GM12892 (cell line): ENCODE data around the gene PLEKHA4.

Experiments used
- DNase-seq: peaks from one replicate; pipeline ENCODE4 v3.0.0; 2011; ENCODE audit not compliant: insufficient read length
- FAIRE-seq: peaks from 2 replicates; lab custom pipeline; 2011; peaks lifted over from hg19 to GRCh38; lab: Jason Lieb, UNC
- POLR2A ChIP-seq: IDR thresholded peaks from 2 replicates; pipeline ENCODE4 v1.6.1; 2011; ENCODE audit warnings: low read depth, low read length, control low read depth
- POLR2AphosphoS5 ChIP-seq: IDR thresholded peaks from 2 replicates; pipeline ENCODE4 v1.6.1; 2011; ENCODE audit warnings: low read depth, low read length, control low read depth
- TAF1 ChIP-seq: IDR thresholded peaks from 2 replicates; pipeline ENCODE4 v1.6.1; 2011; ENCODE audit warnings: low read depth, mild to moderate bottlenecking, control low read depth, low read length, borderline replicate concordance

The PLEKHA4 gene

DNA sequence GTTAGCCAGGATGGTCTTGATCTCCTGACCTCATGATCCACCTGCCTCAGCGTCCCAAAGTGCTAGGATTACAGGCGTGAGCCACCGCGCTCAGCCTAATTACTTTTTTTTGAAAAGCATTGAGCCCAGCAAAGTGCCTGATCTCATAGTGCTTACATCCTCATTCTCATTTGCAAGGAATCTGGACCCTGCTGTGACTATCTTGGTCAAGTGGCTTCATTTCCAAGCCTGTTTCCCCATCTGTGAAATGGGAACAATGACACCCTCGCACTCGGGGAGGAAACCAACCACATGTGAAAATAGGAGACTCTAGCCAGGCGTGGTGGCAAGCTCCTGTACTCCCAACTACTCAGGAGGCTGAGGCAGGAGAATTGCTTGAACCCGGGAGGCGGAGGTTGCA lies 1.6 kb upstream of the PLEKHA4 start:
- no peak for TF ChIP-seq TAF1
- no peak for TF ChIP-seq POLR2AphosphoS5
- TF ChIP-seq POLR2A: no peak
- DNase-seq (no peak), FAIRE-seq (no peak)

GRCh38 chr19:48867746-48868113 lies 687 bp downstream of the PLEKHA4 start:
- FAIRE-seq (no peak), DNase-seq (no peak)
- TF ChIP-seq POLR2AphosphoS5 (no peak), TAF1 (no peak), POLR2A (no peak)

GRCh38 chr19:48867123-48867745 lies 1.2 kb downstream of the PLEKHA4 start:
- TF ChIP-seq TAF1: no peak
- TF ChIP-seq POLR2A: no peak
- no peak for TF ChIP-seq POLR2AphosphoS5
- no peak for FAIRE-seq
- DNase-seq: no peak

DNA sequence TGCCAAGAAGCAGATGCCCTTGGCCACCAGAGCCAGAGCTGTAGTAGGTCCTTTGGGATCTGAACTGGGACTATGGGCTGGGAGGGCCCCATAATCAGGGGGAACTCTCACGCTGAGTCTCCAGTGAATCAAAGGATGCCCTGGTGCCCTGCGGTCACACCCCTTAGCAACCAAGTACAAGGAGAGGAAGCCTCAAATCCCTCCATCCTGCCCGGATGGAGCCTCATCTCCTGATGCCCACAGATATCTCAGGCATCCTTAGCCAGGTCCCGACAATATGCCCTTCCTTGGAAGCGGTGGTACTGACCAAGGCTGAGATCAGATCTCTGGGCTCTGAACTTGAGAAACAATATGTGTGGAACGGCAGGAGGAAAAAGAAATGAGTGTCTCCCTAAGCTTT lies 1.7 kb downstream of the PLEKHA4 start:
- FAIRE-seq (no peak), DNase-seq (no peak)
- TF ChIP-seq TAF1: no peak
- no peak for TF ChIP-seq POLR2A
- no peak for TF ChIP-seq POLR2AphosphoS5

- TF ChIP-seq TAF1 (no peak), POLR2AphosphoS5 (no peak), POLR2A (no peak)
- FAIRE-seq (no peak), DNase-seq (no peak)
Observed at GRCh38 chr19:48862827-48863226, 5.6 kb downstream of the PLEKHA4 start.

GRCh38 chr19:48861313-48861712 lies 7.1 kb downstream of the PLEKHA4 start:
- FAIRE-seq (no peak), DNase-seq (no peak)
- no peak for TF ChIP-seq POLR2AphosphoS5
- TF ChIP-seq TAF1: no peak
- TF ChIP-seq POLR2A: no peak

DNA sequence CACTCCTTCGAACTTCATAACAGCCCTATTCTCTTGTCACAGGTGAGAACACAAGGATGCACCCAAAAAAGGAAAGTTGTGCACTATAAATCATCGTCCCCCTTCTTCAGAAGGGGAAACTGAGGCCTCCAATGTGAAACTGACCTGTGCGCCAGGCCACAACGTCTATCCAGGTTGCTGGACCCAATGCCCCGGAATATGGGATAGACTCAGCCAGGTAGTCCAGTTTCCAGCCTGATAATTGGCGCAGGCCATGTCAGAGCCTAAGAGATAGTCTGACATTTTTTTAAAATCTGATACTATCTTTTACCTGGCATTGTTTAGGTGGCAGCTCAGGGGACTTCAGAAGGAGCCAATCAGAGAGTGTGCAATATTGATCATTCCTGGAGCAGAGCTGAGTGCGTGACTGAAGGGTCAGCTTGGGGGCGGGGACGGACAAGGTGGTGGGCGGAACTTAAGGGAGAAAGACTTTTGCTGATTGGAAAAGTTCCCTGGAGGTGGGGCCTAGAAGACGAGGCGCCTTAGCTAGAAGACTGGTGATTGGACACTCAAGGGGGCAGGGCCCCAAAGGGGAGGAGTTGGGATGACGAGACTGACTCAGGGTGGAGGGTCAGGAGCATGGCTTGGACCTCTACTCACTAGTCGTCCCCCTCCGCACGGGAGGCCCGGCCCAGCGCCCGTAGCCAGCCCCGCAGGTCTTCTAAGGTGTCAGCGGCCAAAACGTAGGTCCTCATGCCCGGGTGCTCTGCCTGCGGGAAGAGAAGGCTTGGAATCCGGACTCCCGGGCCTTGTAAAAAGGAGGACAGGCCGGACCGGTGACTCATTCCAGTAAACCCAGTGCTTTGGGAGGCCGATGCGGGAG lies 8.5 kb downstream of the PLEKHA4 start:
- FAIRE-seq: peak; percentile 5
- TF ChIP-seq TAF1 (no peak), POLR2AphosphoS5 (no peak), POLR2A (no peak)
- DNase-seq: no peak

DNA sequence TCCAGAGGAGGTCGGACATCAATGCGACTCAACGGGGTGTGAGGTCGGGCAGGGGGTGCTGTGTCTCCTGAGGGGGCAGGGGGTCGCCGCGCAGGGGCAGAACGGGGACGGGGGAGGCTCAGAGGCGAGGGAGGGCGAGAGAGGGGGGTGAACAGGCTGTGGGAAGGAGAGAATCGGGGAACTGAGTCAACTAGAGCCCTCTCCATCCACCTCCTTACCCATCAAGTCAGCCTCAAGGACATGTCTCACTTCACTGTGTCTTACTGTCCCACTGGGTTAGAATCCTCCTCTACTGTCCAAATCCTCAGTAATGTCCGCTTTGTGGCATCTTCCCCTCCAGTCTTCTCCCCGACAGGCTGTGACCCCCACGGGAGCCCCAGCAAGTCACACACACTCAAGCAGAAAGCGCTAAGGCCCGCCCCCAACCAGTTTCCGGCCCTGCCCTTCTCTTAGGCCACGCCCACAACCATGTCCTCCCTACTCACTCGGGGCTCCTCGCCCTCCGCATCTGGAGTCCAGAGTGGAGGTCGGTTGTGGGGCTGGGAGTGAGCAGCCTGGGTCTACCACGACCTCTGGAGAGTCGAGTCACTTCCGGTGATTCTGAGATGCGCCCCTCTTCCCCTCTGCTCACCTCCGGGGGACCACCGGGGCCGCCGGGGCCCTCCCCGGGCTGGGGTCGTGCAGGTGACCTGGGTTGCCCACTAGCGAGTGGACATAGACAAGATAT lies 9.3 kb downstream of the PLEKHA4 start:
- FAIRE-seq: peak; percentile 72
- TF ChIP-seq POLR2A: no peak
- TF ChIP-seq TAF1: no peak
- TF ChIP-seq POLR2AphosphoS5: no peak
- DNase-seq: peak; percentile 79

DNA sequence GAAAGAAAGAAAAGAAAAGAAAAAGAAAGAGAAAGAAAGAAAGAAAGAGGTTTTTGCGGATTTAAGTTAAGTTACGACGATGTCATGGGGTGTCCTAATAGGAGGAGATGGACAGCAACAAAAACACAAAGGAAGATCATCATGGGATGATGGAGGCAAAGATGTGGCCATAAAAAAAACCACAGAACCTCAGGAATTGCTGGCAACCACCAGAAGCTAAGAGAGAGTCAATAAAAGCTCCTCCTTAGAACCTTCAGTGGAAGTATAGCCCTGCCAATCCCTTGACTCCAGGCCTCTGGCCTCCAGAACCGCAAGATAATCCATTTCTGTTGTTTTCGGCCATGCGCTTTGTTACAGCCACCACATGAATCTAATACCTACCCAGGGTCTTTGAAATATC lies 11.5 kb downstream of the PLEKHA4 start:
- FAIRE-seq: no peak
- TF ChIP-seq TAF1 (no peak), POLR2A (no peak), POLR2AphosphoS5 (no peak)
- DNase-seq: no peak

DNA sequence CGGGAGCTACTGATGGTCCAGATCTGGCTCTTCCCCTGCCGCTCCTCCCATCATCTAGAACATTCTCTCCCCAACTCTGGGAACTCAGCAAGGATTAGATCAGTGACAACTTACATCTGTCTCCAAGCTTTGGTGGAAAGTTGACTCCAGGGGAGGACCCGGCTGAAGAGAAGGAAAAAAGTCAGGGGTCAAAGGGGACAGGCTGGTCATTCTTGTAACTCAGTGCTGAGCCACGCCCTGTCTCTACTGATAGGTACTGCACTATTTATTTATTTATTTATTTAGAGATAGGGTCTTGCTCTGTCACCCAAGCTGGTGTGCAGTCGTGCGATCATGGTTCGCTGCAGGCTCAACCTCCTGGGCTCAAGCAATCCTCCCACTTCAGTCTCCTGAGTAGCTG lies 14.3 kb downstream of the PLEKHA4 start:
- no peak for FAIRE-seq
- DNase-seq: no peak
- TF ChIP-seq TAF1: no peak
- no peak for TF ChIP-seq POLR2AphosphoS5
- TF ChIP-seq POLR2A: no peak

GRCh38 chr19:48853483-48853882 lies 14.9 kb downstream of the PLEKHA4 start:
- no peak for FAIRE-seq
- DNase-seq: no peak
- no peak for TF ChIP-seq POLR2AphosphoS5
- TF ChIP-seq TAF1: no peak
- no peak for TF ChIP-seq POLR2A
